ENCODE measurements around the gene LHX1.

The LHX1 gene

GRCh38 chr17:36972186-36972700 is 35.0 kb downstream of the LHX1 start:
- DNase-seq (ENCODE audit: low read depth): peak; percentile 24

- DNase-seq (ENCODE audit: low read depth): no peak
These were observed 35.6 kb downstream of the LHX1 start for GRCh38 chr17:36972905-36973304.

GRCh38 chr17:36975922-36976515 is 38.7 kb downstream of the LHX1 start:
- DNase-seq (ENCODE audit: low read depth): no peak

- no peak for DNase-seq (ENCODE audit: low read depth)
These were observed 39.8 kb downstream of the LHX1 start for GRCh38 chr17:36977066-36977465.

- DNase-seq (ENCODE audit: low read depth): no peak
These were observed 40.3 kb downstream of the LHX1 start for GRCh38 chr17:36977568-36977967.

GRCh38 chr17:36978810-36979564 is 41.7 kb downstream of the LHX1 start:
- DNase-seq (ENCODE audit: low read depth): peak; percentile 32

- no peak for DNase-seq (ENCODE audit: low read depth)
These were observed 42.3 kb downstream of the LHX1 start for GRCh38 chr17:36979565-36979941.

- DNase-seq (ENCODE audit: low read depth): peak; percentile 43
These were observed 43.0 kb downstream of the LHX1 start for GRCh38 chr17:36980280-36980761.

GRCh38 chr17:36983618-36984017 is 46.3 kb downstream of the LHX1 start:
- DNase-seq (ENCODE audit: low read depth): no peak

- no peak for DNase-seq (ENCODE audit: low read depth)
These were observed 51.9 kb downstream of the LHX1 start for GRCh38 chr17:36989173-36989572.

GRCh38 chr17:36992701-36993100 is 55.4 kb downstream of the LHX1 start:
- DNase-seq (ENCODE audit: low read depth): no peak

GRCh38 chr17:36993227-36993626 is 56.0 kb downstream of the LHX1 start:
- no peak for DNase-seq (ENCODE audit: low read depth)

All from EH (cell line).